ENCODE results near the gene SPC24.

The SPC24 gene

GRCh38 chr19:11115042-11115441, 40.5 kb downstream of the SPC24 start:
- TF ChIP-seq SPI1 (IDR thresholded peaks at IDR 0.05; ENCODE audit: borderline replicate concordance, low read depth) = no peak
- TF ChIP-seq REST (IDR thresholded peaks at IDR 0.05; ENCODE audit: insufficient replicate concordance, low read depth) = no peak
- TF ChIP-seq CTCF (IDR thresholded peaks at IDR 0.05; ENCODE audit: insufficient read depth, low read length) = no peak
- TF ChIP-seq GABPA (IDR thresholded peaks at IDR 0.05; ENCODE audit: low read depth) = no peak
- no peak; the same call in 1 of the 2 replicates for TF ChIP-seq POLR2AphosphoS5 (IDR thresholded peaks at IDR 0.05; ENCODE audit: low read depth)
- no peak for DNase-seq (ENCODE audit: low read depth in 1 of 2, low spot score in 1 of 2)
- no peaks in the 10 kb centered on the region for H3K27me3 ChIP-seq (ENCODE audit: insufficient read depth, poor library complexity, severe bottlenecking)
- no peak overlapping the region for H3K4me3 ChIP-seq (replicated peaks; ENCODE audit: insufficient read depth, low read length)
- no peak overlapping the region for H3K27ac ChIP-seq (replicated peaks)

- Histone ChIP-seq H3K27ac (replicated peaks) (no peak overlapping the region), H3K4me3 (replicated peaks; ENCODE audit: insufficient read depth, low read length) (no peak overlapping the region), H3K27me3 (ENCODE audit: insufficient read depth, poor library complexity, severe bottlenecking) (no peaks in the 10 kb centered on the region)
- TF ChIP-seq GABPA (IDR thresholded peaks at IDR 0.05; ENCODE audit: low read depth) (no peak), REST (IDR thresholded peaks at IDR 0.05; ENCODE audit: insufficient replicate concordance, low read depth) (no peak), CTCF (IDR thresholded peaks at IDR 0.05; ENCODE audit: insufficient read depth, low read length) (no peak), SPI1 (IDR thresholded peaks at IDR 0.05; ENCODE audit: borderline replicate concordance, low read depth) (no peak), POLR2AphosphoS5 (IDR thresholded peaks at IDR 0.05; ENCODE audit: low read depth) (no peak)
- no peak for DNase-seq (ENCODE audit: low read depth in 1 of 2, low spot score in 1 of 2)
Observed at GRCh38 chr19:11113140-11113708, 42.4 kb downstream of the SPC24 start.

- DNase-seq (ENCODE audit: low read depth in 1 of 2, low spot score in 1 of 2) = no peak
- no peaks in the 10 kb centered on the region for H3K27me3 ChIP-seq (ENCODE audit: insufficient read depth, poor library complexity, severe bottlenecking)
- H3K27ac ChIP-seq (replicated peaks) = no peak overlapping the region
- TF ChIP-seq GABPA (IDR thresholded peaks at IDR 0.05; ENCODE audit: low read depth) (no peak), POLR2AphosphoS5 (IDR thresholded peaks at IDR 0.05; ENCODE audit: low read depth) (no peak), CTCF (IDR thresholded peaks at IDR 0.05; ENCODE audit: insufficient read depth, low read length) (no peak), SPI1 (IDR thresholded peaks at IDR 0.05; ENCODE audit: borderline replicate concordance, low read depth) (no peak), REST (IDR thresholded peaks at IDR 0.05; ENCODE audit: insufficient replicate concordance, low read depth) (no peak)
- no peak overlapping the region for H3K4me3 ChIP-seq (replicated peaks; ENCODE audit: insufficient read depth, low read length)
Observed at GRCh38 chr19:11111771-11112144, 43.8 kb downstream of the SPC24 start.

All from HL-60 (cell line).